ENCODE results near the gene OSBPL5. TPM values are rescaled to one million over a fixed set of nuclear protein-coding genes. Genes with fewer than 3 reads are reported as not detected.

The OSBPL5 gene
- total and polyA plus RNA-seq, 10 donors, result 5.1 to 91.2 (median 51.0) TPM

DNA sequence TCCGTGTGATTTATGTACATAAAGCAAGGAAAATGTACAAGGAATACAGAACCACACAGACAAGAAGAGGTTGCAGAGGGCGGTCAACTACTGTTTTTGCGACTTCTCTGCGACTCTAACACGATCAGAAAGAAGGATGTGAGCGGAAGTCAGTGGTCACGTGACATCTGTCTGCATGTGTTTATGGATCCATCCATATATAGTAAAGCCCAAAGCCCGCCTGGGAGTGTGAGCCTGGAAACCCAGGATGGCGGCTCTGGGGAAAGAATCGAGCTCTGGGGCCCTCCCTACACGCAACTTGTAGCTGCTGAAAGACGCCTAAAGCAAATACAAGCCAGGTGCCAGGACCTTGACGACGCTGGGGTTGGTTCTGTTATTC is 8.8 kb downstream of the OSBPL5 start:
- Histone ChIP-seq H3K27me3 (replicated peaks in 1 of 7) (peaks cover 0 to 8% (median 0%) of the 10 kb centered on the region in 7 donors), H3K9me3 (no peaks in the 10 kb centered on the region), H3K27ac (peak overlapping the region in 5 of 8 donors; percentile 21 to 80 (median 48)), H3K36me3 (peaks cover 0 to 16% (median 0%) of the 10 kb centered on the region in 6 donors), H3K4me1 (peaks cover 7 to 99% (median 52%) of the 10 kb centered on the region in 6 donors), H3K4me3 (peak overlapping the region in 2 of 8 donors; percentile 3 to 17)
- peak; percentile 70 for DNase-seq
- intact Hi-C loops (cut with DNase I; ENCODE audit: low total_unique reads), result no loop called here
- WGBS, 5 donors, result 51 to 81% (median 56%) methylated on average over 14 of the region's 14 CpGs
- TF ChIP-seq POLR2AphosphoS5 (IDR thresholded peaks at IDR 0.05), result no peak
- no peak for TF ChIP-seq POLR2A (IDR thresholded peaks at IDR 0.05)
- TF ChIP-seq, protein P1, sequence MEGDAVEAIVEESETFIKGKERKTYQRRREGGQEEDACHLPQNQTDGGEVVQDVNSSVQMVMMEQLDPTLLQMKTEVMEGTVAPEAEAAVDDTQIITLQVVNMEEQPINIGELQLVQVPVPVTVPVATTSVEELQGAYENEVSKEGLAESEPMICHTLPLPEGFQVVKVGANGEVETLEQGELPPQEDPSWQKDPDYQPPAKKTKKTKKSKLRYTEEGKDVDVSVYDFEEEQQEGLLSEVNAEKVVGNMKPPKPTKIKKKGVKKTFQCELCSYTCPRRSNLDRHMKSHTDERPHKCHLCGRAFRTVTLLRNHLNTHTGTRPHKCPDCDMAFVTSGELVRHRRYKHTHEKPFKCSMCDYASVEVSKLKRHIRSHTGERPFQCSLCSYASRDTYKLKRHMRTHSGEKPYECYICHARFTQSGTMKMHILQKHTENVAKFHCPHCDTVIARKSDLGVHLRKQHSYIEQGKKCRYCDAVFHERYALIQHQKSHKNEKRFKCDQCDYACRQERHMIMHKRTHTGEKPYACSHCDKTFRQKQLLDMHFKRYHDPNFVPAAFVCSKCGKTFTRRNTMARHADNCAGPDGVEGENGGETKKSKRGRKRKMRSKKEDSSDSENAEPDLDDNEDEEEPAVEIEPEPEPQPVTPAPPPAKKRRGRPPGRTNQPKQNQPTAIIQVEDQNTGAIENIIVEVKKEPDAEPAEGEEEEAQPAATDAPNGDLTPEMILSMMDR (IDR thresholded peaks at IDR 0.05 in 8 of 11, conservative IDR thresholded peaks at IDR 0.05 in 3 of 11), result no peak

- TF ChIP-seq POLR2A (IDR thresholded peaks at IDR 0.05), result no peak
- TF ChIP-seq, protein P1 (IDR thresholded peaks at IDR 0.05 in 8 of 11, conservative IDR thresholded peaks at IDR 0.05 in 3 of 11), result no peak
- DNase-seq, result peak; percentile 64
- 71 to 83% (median 81%) methylated on average over 16 of the region's 16 CpGs for WGBS, 5 donors
- H3K27ac ChIP-seq, result peak overlapping the region in 5 of 8 donors; percentile 21 to 80 (median 48)
- peaks cover 0 to 21% (median 0%) of the 10 kb centered on the region in 6 donors for H3K36me3 ChIP-seq
- H3K9me3 ChIP-seq, result no peaks in the 10 kb centered on the region
- peak overlapping the region in 1 of 8 donors; percentile 3 for H3K4me3 ChIP-seq
- peaks cover 7 to 99% (median 48%) of the 10 kb centered on the region in 6 donors for H3K4me1 ChIP-seq
- H3K27me3 ChIP-seq (replicated peaks in 1 of 7), result peaks cover 0 to 5% (median 0%) of the 10 kb centered on the region in 7 donors
- intact Hi-C loops (cut with DNase I; ENCODE audit: low total_unique reads), result no loop called here
Observed at GRCh38 chr11:3155691-3156258, 9.3 kb downstream of the OSBPL5 start.

DNA sequence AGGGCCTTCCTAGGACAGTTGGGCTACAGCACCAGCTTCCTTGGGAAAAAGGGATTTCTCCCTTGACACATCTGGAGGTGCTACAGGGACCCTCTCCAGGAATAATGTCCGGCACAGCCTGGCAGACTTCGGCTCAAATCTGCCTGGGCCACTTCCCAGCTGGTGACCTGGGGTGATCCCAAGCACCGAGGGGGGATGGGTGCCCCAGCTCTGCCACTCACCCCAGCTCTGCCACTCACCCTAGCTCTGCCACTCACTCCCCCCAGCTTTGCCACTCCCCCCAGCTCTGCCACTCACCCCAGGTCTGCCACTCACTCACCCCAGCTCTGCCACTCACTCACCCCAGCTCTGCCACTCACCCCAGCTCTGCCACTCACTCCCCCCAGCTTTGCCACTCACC is 9.9 kb downstream of the OSBPL5 start:
- H3K4me3 ChIP-seq, result no peak overlapping the region
- no peaks in the 10 kb centered on the region for H3K27me3 ChIP-seq (replicated peaks in 1 of 7)
- no peaks in the 10 kb centered on the region for H3K9me3 ChIP-seq
- H3K27ac ChIP-seq, result peak overlapping the region in 3 of 8 donors; percentile 46 to 80 (median 79)
- H3K36me3 ChIP-seq, result peaks cover 0 to 22% (median 0%) of the 10 kb centered on the region in 6 donors
- no peak for DNase-seq
- peaks cover 7 to 99% (median 47%) of the 10 kb centered on the region in 6 donors for H3K4me1 ChIP-seq
- no peak for TF ChIP-seq POLR2AphosphoS5 (IDR thresholded peaks at IDR 0.05)
- TF ChIP-seq POLR2A (IDR thresholded peaks at IDR 0.05), result no peak
- TF ChIP-seq, protein P1 (IDR thresholded peaks at IDR 0.05 in 8 of 11, conservative IDR thresholded peaks at IDR 0.05 in 3 of 11), result no peak
- WGBS, 5 donors, result 55 to 78% (median 68%) methylated on average over 3 of the region's 3 CpGs
- intact Hi-C loops (cut with DNase I; ENCODE audit: low total_unique reads), result no loop called here

DNA sequence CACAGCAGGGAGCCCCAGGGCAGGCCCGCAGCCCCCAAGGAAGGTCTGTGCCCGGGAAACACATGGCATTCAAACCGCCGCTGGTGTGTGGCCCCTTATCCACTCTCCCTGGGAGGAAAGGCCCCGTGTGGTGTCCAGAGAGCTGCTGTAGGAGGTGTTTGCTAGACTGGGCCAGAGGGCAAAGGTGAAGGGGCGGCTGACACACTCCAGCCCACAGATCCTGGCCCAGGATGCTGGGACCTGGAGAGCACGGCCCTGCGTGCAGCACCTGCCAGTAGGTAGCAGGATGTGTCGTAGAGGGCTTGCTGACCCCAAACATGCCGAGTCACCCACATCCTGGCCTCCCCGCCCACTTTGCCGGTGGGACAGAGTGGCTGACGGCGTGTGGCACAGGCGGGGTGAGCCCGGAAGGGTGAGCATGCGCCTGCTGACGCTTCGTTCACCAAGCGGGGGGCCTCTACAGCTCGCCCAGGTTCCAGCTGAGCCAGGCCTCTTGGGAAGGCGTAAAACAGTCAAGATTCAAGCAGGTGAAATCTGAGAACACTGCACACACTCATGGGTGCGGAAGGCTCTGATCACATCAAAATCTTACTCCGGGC is 11.0 kb downstream of the OSBPL5 start:
- Histone ChIP-seq H3K9me3 (no peaks in the 10 kb centered on the region), H3K4me3 (peak overlapping the region in 1 of 8 donors; percentile 17), H3K4me1 (peaks cover 4 to 99% (median 46%) of the 10 kb centered on the region in 6 donors), H3K36me3 (peaks cover 0 to 22% (median 0%) of the 10 kb centered on the region in 6 donors), H3K27ac (peak overlapping the region in 6 of 8 donors; percentile 58 to 80 (median 70)), H3K27me3 (replicated peaks in 1 of 7) (no peaks in the 10 kb centered on the region)
- WGBS, 5 donors, result 50 to 85% (median 66%) methylated on average over 10 to 24 of the region's 24 CpGs
- DNase-seq, result peak; percentile 79
- intact Hi-C loops (cut with DNase I; ENCODE audit: low total_unique reads), result no loop called here
- peak in 1 of 3 donors; percentile 65 for TF ChIP-seq POLR2AphosphoS5 (IDR thresholded peaks at IDR 0.05)
- TF ChIP-seq POLR2A (IDR thresholded peaks at IDR 0.05), result no peak
- TF ChIP-seq, protein P1 (IDR thresholded peaks at IDR 0.05 in 8 of 11, conservative IDR thresholded peaks at IDR 0.05 in 3 of 11), result no peak
